Endothelial cell of umbilical vein (primary cell): ENCODE data around the gene ROBO2.

Source experiments
- CTCF ChIP-seq, 2 donors: IDR thresholded peaks; 1 replicate in 1 of 2; 2 replicates in 1 of 2; pipeline ENCODE4 v1.5.1; 2011; ENCODE audit warnings: low read length in 2 of 2, mild to moderate bottlenecking in 2 of 2, moderate library complexity in 2 of 2, control low read depth in 1 of 2, inconsistent platforms in 1 of 2, low read depth in 1 of 2; ENCODE audit not compliant: insufficient read depth in 1 of 2; ENCODE audit errors: extremely low read depth in 1 of 2
- EZH2 ChIP-seq: IDR thresholded peaks from 2 replicates; pipeline ENCODE4 v1.6.1; 2012; ENCODE audit warnings: borderline replicate concordance, low read depth, mild to moderate bottlenecking, moderate library complexity, low read length, inconsistent platforms; ENCODE audit not compliant: severe bottlenecking
- FOS ChIP-seq: IDR thresholded peaks from 2 replicates; pipeline ENCODE4 v1.6.1; 2011; ENCODE audit warnings: mild to moderate bottlenecking, low read length, moderate library complexity, borderline replicate concordance; ENCODE audit not compliant: insufficient read depth
- JUN ChIP-seq: IDR thresholded peaks from 2 replicates; pipeline ENCODE4 v1.6.1; 2011; ENCODE audit warnings: borderline replicate concordance, low read depth; ENCODE audit not compliant: insufficient read length, insufficient read depth
- MAX ChIP-seq: IDR thresholded peaks from 2 replicates; pipeline ENCODE4 v1.6.1; 2011; ENCODE audit not compliant: insufficient read depth, insufficient read length
- POLR2A ChIP-seq: IDR thresholded peaks from 2 replicates; pipeline ENCODE4 v1.6.1; 2012; ENCODE audit warnings: low read depth, mild to moderate bottlenecking, control low read depth, low read length
- POLR2AphosphoS5 ChIP-seq: IDR thresholded peaks from 2 replicates; pipeline ENCODE4 v1.6.1; 2012; ENCODE audit warnings: low read depth, mild to moderate bottlenecking, control low read depth, low read length, moderate library complexity; ENCODE audit not compliant: insufficient read depth

- TF ChIP-seq CTCF (IDR thresholded peaks at IDR 0.05; ENCODE audit: extremely low read depth in 1 of 2, insufficient read depth in 1 of 2, low read depth in 1 of 2, low read length in 2 of 2) = no peak
- no peak for TF ChIP-seq POLR2A
- TF ChIP-seq JUN = no peak
- TF ChIP-seq POLR2AphosphoS5 = no peak
- TF ChIP-seq EZH2 = no peak
- no peak for TF ChIP-seq FOS
- TF ChIP-seq MAX = no peak
These were observed 337.8 kb downstream of the ROBO2 start for GRCh38 chr3:77377717-77378116.
